ENCODE results near the gene EPS8L2.

DNA sequence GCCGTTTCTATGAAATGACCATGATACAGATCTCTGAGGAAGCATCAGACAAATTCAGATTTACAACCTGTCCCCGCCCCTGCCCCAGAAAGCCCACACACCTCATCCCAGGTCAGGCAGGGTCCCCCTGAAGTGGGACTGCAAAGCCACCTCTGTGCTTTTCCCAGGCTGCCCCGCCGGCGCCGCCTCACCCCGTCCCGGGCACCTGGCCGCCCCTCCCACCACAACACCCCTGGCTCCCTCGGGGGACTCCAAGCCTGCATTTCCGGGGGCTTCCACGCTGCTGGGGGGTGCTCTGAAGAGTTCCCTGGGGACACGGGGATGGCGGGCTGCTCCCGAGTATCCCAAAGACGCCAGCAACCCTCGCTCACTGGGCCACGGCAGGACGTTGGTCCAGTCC, 45.8 kb upstream of the EPS8L2 start:
- TF ChIP-seq EZH2 (IDR thresholded peaks at IDR 0.05; ENCODE audit: borderline replicate concordance, control insufficient read depth, low read depth, low read length): no peak
- TF ChIP-seq, protein P1, sequence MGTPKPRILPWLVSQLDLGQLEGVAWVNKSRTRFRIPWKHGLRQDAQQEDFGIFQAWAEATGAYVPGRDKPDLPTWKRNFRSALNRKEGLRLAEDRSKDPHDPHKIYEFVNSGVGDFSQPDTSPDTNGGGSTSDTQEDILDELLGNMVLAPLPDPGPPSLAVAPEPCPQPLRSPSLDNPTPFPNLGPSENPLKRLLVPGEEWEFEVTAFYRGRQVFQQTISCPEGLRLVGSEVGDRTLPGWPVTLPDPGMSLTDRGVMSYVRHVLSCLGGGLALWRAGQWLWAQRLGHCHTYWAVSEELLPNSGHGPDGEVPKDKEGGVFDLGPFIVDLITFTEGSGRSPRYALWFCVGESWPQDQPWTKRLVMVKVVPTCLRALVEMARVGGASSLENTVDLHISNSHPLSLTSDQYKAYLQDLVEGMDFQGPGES (IDR thresholded peaks at IDR 0.05): no peak
- TF ChIP-seq, protein P2, sequence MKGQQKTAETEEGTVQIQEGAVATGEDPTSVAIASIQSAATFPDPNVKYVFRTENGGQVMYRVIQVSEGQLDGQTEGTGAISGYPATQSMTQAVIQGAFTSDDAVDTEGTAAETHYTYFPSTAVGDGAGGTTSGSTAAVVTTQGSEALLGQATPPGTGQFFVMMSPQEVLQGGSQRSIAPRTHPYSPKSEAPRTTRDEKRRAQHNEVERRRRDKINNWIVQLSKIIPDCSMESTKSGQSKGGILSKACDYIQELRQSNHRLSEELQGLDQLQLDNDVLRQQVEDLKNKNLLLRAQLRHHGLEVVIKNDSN (IDR thresholded peaks at IDR 0.05; ENCODE audit: borderline replicate concordance, extremely low read length, insufficient read depth, low read depth, low read length): no peak
- no peak for TF ChIP-seq RAD21 (IDR thresholded peaks at IDR 0.05; ENCODE audit: insufficient read depth, low read depth, low read length)
- TF ChIP-seq NFYB (IDR thresholded peaks at IDR 0.05; ENCODE audit: insufficient read depth, low read depth, low read length): no peak
- TF ChIP-seq TCF7 (IDR thresholded peaks at IDR 0.05; ENCODE audit: borderline replicate concordance): no peak
- TF ChIP-seq, protein P3, sequence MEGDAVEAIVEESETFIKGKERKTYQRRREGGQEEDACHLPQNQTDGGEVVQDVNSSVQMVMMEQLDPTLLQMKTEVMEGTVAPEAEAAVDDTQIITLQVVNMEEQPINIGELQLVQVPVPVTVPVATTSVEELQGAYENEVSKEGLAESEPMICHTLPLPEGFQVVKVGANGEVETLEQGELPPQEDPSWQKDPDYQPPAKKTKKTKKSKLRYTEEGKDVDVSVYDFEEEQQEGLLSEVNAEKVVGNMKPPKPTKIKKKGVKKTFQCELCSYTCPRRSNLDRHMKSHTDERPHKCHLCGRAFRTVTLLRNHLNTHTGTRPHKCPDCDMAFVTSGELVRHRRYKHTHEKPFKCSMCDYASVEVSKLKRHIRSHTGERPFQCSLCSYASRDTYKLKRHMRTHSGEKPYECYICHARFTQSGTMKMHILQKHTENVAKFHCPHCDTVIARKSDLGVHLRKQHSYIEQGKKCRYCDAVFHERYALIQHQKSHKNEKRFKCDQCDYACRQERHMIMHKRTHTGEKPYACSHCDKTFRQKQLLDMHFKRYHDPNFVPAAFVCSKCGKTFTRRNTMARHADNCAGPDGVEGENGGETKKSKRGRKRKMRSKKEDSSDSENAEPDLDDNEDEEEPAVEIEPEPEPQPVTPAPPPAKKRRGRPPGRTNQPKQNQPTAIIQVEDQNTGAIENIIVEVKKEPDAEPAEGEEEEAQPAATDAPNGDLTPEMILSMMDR (IDR thresholded peaks at IDR 0.05 in 2 of 3, conservative IDR thresholded peaks at IDR 0.05 in 1 of 3; ENCODE audit: control insufficient read depth in 2 of 3, extremely low read depth in 1 of 3, insufficient read depth in 1 of 3, low read depth in 3 of 3, low read length in 3 of 3): no peak
- no peak for TF ChIP-seq POLR2AphosphoS5 (IDR thresholded peaks at IDR 0.05; ENCODE audit: low read length)
- no peak for TF ChIP-seq BACH1 (IDR thresholded peaks at IDR 0.05; ENCODE audit: borderline replicate concordance)
- no peak for TF ChIP-seq POLR2A (IDR thresholded peaks at IDR 0.05; ENCODE audit: low read depth, low read length)
- TF ChIP-seq, protein P4, sequence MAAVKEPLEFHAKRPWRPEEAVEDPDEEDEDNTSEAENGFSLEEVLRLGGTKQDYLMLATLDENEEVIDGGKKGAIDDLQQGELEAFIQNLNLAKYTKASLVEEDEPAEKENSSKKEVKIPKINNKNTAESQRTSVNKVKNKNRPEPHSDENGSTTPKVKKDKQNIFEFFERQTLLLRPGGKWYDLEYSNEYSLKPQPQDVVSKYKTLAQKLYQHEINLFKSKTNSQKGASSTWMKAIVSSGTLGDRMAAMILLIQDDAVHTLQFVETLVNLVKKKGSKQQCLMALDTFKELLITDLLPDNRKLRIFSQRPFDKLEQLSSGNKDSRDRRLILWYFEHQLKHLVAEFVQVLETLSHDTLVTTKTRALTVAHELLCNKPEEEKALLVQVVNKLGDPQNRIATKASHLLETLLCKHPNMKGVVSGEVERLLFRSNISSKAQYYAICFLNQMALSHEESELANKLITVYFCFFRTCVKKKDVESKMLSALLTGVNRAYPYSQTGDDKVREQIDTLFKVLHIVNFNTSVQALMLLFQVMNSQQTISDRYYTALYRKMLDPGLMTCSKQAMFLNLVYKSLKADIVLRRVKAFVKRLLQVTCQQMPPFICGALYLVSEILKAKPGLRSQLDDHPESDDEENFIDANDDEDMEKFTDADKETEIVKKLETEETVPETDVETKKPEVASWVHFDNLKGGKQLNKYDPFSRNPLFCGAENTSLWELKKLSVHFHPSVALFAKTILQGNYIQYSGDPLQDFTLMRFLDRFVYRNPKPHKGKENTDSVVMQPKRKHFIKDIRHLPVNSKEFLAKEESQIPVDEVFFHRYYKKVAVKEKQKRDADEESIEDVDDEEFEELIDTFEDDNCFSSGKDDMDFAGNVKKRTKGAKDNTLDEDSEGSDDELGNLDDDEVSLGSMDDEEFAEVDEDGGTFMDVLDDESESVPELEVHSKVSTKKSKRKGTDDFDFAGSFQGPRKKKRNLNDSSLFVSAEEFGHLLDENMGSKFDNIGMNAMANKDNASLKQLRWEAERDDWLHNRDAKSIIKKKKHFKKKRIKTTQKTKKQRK (IDR thresholded peaks at IDR 0.05; ENCODE audit: low read depth, low read length): no peak
- TF ChIP-seq CHD4 (IDR thresholded peaks at IDR 0.05): no peak

All from GM12878 (cell line).